ENCODE data around the gene CLEC10A. TPM values are rescaled to one million over a fixed set of nuclear protein-coding genes. Genes with fewer than 3 reads are reported as not detected.
"Not testable (repeated sequence)": the region's sequence is repeated elsewhere in the genome, so short reads cannot be mapped to it uniquely, and the experiment has no call there.

Gene CLEC10A
- polyA plus RNA-seq, 5 donors: 2.1 to 4.8 (median 3.5) TPM

GRCh38 chr17:7078711-7079110 is 1.3 kb downstream of the CLEC10A start:
- DNase-seq: no peak

GRCh38 chr17:7077911-7078546 is 2.0 kb downstream of the CLEC10A start:
- no peak for DNase-seq

DNA sequence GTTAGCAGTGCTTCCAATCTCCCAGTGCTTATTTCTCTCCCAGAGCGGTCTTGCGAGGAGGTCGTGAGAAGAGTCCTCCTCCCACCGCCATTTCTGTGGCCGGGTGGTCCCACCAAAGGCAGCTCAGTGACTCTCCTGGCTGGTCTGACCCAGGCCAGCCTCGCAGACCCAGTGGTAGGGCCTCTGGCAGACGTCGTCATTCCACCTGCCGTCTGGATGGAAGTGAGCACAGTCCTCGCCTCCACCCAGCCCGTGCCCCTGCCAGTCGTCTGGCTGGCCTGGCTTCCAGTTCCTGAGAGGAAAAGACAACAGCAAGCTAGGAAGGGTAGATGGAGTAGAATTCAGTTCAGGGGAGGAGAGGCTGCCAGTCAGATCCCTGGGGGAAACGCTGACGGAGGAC is 5.1 kb downstream of the CLEC10A start:
- DNase-seq: no peak

DNA sequence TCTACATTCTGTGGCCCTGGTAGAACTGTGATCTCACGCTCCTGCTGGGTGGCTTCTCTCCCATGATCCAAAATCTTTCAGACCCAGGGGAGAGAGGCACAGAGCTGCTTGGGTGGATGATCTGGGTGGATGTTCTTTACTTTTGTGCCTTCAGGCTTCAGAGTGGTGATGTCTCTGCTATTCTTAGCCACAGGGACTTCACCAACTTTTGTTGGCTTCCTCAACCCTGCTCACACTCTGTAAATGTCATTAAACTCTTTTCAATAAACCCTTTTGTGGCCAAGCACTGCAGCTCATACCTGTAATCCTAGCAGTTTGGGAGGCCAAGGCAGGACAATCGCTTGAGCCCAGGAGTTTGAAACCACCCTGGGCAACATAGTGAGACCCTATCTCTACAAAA is 7.6 kb downstream of the CLEC10A start:
- DNase-seq: no peak

DNA sequence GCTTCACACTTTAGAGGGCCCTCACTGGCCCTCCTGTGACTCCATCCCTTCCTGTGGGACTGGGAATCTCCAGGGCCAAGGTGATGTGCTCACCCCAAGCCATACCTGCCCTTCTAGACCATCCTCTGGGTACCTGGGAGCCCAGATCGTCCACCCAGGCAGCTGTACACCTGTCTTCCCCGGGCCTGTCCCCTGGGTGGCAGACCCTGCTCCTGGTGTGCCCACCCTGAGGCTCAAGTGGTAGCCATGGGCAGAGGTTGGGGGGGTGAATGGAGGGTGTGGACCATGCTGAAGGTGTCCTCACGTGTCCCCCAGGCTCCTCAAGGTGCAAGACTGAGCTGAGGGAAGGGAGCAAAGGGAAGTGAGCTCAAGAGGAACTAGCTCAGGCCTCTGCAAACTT is 9.3 kb downstream of the CLEC10A start:
- DNase-seq: no peak

- DNase-seq: no peak
These were observed 11.8 kb downstream of the CLEC10A start for GRCh38 chr17:7068268-7068667.

DNA sequence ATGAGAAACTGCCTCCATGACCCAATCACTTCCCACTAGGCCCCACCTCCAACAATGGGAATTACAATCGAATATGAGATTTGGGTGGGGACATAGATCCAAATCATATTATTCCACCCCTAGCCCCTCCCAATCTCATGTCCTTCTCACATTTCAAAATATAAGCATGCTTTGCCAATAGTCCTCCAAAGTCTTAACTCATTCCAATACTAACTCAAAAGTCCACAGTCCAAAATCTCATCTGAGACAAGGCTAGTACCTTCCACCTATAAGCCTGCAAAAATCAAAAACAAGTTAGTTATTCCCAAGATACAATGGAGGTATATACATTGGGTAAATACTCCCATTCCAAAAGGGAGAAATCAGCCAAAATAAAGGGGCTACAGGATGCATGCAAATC is 12.9 kb downstream of the CLEC10A start:
- no peak for DNase-seq

DNA sequence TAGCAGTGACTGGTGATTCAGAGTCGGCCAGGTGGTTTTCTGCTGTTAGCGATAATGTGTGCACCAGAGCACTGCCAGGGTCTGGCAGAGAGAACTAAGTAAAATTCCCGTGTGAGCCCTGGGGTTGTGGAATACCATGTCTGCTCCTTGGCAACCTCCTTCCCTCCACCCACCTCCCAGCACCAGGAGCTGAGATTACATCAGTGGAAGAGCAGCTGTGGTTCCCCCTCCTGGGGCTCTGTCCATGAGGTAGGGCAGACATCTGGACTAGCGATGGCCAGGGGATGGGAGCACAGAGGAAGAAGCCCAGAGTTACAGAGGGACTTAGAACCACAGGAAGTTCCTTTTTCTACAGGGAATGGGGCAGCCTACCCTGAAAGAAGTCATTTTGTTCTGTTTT is 15.8 kb downstream of the CLEC10A start:
- no peak for DNase-seq

DNA sequence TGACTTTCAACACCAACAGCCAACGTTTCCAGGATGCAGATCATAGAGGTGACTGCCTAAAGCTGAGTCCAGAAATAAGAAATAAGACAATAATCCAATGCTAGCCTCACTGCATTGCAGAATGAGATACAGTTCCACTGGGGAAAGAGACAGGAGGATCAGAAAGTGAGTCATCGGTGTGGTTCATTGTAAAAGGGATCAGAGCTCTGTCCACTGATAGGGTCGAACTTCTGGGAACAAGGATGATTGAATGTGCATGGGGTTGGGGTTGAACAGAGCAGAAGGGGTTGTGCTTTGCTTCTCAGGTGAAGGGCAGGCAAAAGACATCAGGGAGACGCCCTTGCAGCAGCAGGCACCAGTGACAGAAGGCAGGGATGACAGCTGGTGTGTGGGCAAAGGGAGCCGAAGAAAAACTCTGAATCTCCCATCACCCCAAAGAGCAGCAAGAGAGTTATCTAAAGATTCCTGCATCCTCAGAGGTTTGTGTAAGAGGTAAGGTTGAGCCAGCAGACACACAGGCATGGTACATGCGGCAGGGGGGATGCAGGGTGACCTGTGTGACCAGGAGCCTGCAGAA is 16.4 kb downstream of the CLEC10A start:
- DNase-seq: no peak

DNA sequence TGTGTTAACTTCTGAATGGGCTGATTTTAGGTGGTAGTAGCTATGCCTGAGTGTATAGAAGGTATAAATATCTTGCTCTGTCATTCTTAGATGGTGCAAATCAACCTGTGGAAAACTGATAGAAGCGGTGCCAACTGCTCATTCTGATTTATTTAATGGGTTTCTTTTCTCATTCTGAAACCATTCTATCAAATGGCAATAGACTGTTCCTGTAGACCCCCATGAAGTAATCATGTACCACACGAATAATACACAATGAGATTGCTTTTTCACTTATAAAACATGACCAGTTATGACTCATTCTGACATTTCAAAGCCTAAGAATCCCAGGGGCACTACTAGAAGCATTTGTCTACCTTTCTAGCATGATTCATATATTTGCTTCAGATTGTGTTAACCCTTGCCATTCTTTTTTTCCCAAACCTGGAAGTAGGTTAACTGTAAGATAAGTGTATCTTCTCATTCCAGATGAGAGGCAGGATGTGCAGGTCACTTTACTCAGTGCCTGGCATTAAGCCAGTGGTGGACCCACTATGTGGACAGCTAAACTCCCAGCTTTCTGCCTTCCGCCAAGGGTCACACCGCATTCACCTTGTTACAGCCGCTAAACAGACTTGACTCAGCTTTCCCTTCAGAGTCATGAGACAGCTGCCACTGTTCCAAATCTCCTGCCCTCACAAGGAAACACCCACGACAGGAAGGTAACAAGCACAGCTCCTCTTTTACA is 19.7 kb downstream of the CLEC10A start:
- DNase-seq: no peak

GRCh38 chr17:7058831-7059447 is 21.1 kb downstream of the CLEC10A start:
- DNase-seq: no peak

- DNase-seq: no peak
These were observed 23.7 kb downstream of the CLEC10A start for GRCh38 chr17:7056386-7056785.

DNA sequence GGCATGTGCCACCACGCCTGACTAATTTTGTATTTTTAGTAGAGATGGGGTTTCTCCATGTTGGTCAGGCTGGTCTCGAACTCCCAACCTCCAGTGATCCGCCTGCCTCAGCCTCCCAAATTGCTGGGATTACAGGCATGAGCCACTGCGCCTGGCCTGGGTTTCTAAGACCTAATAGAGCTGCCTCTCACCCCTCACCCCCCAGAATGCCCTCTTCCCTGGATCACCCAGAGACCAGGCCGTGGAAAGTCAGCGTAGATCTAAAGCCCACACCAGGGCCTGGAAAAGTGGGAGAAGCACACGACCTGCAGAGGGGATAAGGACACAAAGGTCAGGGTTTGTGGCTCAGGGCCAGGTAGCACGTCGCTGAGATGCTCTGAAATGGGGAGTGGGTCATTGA is 29.5 kb downstream of the CLEC10A start:
- not testable (repeated sequence) for DNase-seq

- no peak for DNase-seq
These were observed 31.1 kb downstream of the CLEC10A start for GRCh38 chr17:7048968-7049367.

DNA sequence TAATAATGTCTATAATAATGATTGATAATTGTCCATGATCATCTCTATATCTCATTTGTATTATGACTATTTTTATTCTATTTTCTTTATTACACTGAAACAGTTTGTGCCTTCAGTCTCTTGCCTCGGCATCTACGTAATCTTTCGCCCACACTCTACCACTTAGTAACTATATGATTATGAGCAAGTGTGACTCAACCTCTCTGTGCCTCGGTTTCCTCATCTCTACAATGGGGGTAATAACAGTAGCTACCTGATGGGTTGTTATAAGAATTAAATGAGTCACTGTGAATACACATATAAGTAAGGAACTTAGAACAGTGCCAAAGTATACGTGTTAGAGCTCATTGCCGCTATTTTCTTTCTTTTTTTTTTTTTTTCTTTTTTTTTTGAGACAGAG is 32.5 kb downstream of the CLEC10A start:
- no peak for DNase-seq

DNA sequence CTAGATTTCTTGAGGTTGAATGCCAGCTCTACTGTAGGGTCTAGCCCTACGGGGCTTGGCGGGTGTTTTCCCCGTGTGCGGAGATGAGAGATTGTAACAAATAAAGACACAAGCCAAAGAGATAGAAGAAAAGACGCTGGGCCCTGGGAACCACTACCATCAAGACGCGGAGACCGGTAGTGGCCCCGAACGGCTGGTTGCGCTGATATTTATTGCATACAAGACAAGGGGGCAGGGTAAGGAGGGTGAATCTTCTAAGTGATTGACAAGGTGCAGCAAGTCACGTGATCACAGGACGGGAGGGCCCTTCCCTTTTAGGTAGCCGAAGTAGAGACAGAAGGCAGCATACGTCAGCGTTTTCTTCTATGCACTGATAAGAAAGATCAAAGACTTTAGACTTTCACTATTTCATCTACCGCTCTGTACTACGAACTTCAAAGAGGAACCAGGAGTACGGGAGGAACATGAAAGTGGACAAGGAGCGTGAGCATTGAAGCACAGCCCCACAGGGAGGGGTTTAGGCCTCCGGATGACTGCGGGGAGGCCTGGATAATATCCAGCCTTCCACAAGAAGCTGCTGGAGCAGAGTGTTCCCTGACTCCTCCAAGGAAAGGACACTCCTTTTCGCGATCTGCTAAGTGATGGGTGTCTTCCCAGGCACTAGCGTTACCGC is 33.2 kb downstream of the CLEC10A start:
- DNase-seq: not testable (repeated sequence)

- no peak for DNase-seq
These were observed 33.8 kb downstream of the CLEC10A start for GRCh38 chr17:7046127-7046724.

GRCh38 chr17:7045492-7046126 is 34.4 kb downstream of the CLEC10A start:
- peak in 1 of 2 donors; percentile 72 for DNase-seq

GRCh38 chr17:7043497-7044198 is 36.4 kb downstream of the CLEC10A start, which contains the start of gene SLC16A11:
Gene SLC16A11, minus strand, starts transcription at chr17:7044092. Its CDS starts 579 bp downstream, at chr17:7043513.
- no peak for DNase-seq

DNA sequence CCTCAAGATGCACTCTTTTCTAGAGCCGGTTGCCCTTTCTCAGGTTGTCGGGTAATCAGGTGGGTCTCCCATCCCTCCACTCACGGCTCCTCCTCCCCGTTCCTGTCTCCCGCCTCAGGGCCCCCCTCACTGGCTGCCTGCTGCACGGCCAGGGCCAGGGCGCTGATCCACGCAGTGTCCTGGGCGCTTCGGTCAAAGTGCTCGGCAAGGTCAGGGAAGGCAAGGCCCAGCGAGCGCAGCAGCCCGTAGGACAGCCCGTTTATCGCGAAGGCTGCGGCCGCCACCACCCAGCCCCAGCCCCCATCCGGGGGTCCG is 36.9 kb downstream of the CLEC10A start:
- no peak for DNase-seq

Measured in right lung (tissue), 5 donors.